ENCODE data around the gene MED1.

MED1 gene

DNA sequence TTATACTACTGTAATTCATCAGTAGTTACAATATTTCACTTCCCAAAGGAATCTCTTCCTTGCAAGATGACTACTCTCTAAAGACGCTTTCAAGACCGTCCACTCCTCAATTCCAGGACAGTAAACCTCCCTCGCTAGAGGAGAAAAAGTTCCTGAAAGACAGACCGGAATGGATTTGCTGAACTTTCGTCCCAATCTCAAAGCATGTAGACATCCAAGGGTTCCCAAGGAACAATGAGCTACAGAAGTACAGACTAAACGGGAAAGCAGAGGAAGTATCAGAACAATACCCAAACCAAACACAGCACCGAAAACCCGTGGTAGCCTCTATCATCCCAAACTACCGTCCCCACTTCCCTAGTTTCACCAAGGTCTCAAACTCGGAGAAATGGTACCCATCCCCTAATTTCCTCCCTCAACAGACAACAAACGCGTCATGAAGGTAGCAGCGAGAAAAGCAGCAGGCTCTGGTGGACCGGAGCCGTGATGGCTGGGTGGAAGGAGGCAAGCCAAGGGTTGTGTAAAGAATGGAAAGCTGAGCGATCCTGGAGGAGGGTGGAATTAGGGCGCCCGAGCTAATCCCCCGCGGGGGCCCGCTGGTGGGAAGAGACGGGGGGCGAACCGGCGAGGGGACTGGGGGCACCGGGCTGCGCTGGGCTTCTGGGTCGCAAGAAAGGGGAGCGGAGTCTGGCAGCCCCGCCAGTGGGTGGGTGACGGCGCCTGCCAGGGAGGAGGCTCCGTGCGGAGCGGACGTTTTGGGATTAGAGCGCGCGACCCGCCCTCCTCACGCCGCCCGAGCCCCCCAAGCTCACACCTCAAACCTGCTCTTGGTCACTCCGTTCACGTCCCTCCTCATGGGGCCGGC, 50.3 kb downstream of the MED1 start:
- Histone ChIP-seq H3K27ac (ENCODE audit: extremely low read depth, low read depth, low read length) (peak overlapping the region; percentile 93), H3K4me1 (ENCODE audit: control insufficient read depth, insufficient read depth, low read length) (peaks cover 17% of the 10 kb centered on the region; the same call in 1 of the 2 replicates), H3K4me3 (ENCODE audit: low read depth, low read length) (peak overlapping the region; percentile 99), H3K36me3 (ENCODE audit: control insufficient read depth in 2 of 2, insufficient read depth in 1 of 2, low read length in 2 of 2) (peaks cover 6 to 10% of the 10 kb centered on the region in 2 experiments), H3K9me3 (ENCODE audit: control insufficient read depth, insufficient read depth, low read depth, low read length) (no peaks in the 10 kb centered on the region)
- ChIA-PET CTCF (interaction anchor here (0.6 to 2.2 kb wide), 9 partner anchors 12 to 736 kb away, joined by 3 to 6 read pairs (median 4); no protein-coding TSS in a partner anchor), POLR2A (interaction anchor here (0.6 to 3.7 kb wide), 17 partner anchors 9 to 510 kb away, joined by 3 to 20 read pairs (median 4); partner anchors contain the start of genes CDK12, MED1 and RPL19)
- TF ChIP-seq, protein P1, sequence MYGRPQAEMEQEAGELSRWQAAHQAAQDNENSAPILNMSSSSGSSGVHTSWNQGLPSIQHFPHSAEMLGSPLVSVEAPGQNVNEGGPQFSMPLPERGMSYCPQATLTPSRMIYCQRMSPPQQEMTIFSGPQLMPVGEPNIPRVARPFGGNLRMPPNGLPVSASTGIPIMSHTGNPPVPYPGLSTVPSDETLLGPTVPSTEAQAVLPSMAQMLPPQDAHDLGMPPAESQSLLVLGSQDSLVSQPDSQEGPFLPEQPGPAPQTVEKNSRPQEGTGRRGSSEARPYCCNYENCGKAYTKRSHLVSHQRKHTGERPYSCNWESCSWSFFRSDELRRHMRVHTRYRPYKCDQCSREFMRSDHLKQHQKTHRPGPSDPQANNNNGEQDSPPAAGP (tag by site-specific recombination; IDR thresholded peaks at IDR 0.05): peak; percentile 22; the same call in 1 of the 2 replicates
- TF ChIP-seq SETDB1 (IDR thresholded peaks at IDR 0.05; ENCODE audit: insufficient read length, low read length): no peak
- no peak for TF ChIP-seq ZNF560 (tag by site-specific recombination; IDR thresholded peaks at IDR 0.05; ENCODE audit: borderline replicate concordance)
- no peak for TF ChIP-seq HOXA7 (CRISPR knock-in tag; IDR thresholded peaks at IDR 0.05; ENCODE audit: borderline replicate concordance)
- TF ChIP-seq ZNF138 (tag by site-specific recombination; IDR thresholded peaks at IDR 0.05; ENCODE audit: borderline replicate concordance): no peak
- TF ChIP-seq, protein P2, sequence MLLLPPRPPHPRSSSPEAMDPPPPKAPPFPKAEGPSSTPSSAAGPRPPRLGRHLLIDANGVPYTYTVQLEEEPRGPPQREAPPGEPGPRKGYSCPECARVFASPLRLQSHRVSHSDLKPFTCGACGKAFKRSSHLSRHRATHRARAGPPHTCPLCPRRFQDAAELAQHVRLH (tag by site-specific recombination; IDR thresholded peaks at IDR 0.05): no peak
- peak; percentile 86 for TF ChIP-seq GLIS2 (tag by site-specific recombination; IDR thresholded peaks at IDR 0.05)
- TF ChIP-seq ZNF114 (tag by site-specific recombination; IDR thresholded peaks at IDR 0.05): no peak
- TF ChIP-seq ZBTB20 (tag by site-specific recombination; IDR thresholded peaks at IDR 0.05): no peak
- 0 out of 2 replicates have a peak, but pooled peaks have one; percentile 14 for TF ChIP-seq YY2 (tag by site-specific recombination; IDR thresholded peaks at IDR 0.05)
- TF ChIP-seq ZNF214 (tag by site-specific recombination; IDR thresholded peaks at IDR 0.05; ENCODE audit: borderline replicate concordance): no peak
- TF ChIP-seq, protein P3, sequence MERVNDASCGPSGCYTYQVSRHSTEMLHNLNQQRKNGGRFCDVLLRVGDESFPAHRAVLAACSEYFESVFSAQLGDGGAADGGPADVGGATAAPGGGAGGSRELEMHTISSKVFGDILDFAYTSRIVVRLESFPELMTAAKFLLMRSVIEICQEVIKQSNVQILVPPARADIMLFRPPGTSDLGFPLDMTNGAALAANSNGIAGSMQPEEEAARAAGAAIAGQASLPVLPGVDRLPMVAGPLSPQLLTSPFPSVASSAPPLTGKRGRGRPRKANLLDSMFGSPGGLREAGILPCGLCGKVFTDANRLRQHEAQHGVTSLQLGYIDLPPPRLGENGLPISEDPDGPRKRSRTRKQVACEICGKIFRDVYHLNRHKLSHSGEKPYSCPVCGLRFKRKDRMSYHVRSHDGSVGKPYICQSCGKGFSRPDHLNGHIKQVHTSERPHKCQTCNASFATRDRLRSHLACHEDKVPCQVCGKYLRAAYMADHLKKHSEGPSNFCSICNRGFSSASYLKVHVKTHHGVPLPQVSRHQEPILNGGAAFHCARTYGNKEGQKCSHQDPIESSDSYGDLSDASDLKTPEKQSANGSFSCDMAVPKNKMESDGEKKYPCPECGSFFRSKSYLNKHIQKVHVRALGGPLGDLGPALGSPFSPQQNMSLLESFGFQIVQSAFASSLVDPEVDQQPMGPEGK (tag by site-specific recombination; IDR thresholded peaks at IDR 0.05): peak; percentile 75
- TF ChIP-seq ZFHX2 (tag by site-specific recombination; conservative IDR thresholded peaks at IDR 0.05): peak; percentile 17; the same call in 1 of the 2 replicates
- TF ChIP-seq ZNF529 (tag by site-specific recombination; IDR thresholded peaks at IDR 0.05; ENCODE audit: insufficient replicate concordance): no peak
- TF ChIP-seq ZNF302 (tag by site-specific recombination; IDR thresholded peaks at IDR 0.05; ENCODE audit: low read depth): no peak
- TF ChIP-seq, protein P4, sequence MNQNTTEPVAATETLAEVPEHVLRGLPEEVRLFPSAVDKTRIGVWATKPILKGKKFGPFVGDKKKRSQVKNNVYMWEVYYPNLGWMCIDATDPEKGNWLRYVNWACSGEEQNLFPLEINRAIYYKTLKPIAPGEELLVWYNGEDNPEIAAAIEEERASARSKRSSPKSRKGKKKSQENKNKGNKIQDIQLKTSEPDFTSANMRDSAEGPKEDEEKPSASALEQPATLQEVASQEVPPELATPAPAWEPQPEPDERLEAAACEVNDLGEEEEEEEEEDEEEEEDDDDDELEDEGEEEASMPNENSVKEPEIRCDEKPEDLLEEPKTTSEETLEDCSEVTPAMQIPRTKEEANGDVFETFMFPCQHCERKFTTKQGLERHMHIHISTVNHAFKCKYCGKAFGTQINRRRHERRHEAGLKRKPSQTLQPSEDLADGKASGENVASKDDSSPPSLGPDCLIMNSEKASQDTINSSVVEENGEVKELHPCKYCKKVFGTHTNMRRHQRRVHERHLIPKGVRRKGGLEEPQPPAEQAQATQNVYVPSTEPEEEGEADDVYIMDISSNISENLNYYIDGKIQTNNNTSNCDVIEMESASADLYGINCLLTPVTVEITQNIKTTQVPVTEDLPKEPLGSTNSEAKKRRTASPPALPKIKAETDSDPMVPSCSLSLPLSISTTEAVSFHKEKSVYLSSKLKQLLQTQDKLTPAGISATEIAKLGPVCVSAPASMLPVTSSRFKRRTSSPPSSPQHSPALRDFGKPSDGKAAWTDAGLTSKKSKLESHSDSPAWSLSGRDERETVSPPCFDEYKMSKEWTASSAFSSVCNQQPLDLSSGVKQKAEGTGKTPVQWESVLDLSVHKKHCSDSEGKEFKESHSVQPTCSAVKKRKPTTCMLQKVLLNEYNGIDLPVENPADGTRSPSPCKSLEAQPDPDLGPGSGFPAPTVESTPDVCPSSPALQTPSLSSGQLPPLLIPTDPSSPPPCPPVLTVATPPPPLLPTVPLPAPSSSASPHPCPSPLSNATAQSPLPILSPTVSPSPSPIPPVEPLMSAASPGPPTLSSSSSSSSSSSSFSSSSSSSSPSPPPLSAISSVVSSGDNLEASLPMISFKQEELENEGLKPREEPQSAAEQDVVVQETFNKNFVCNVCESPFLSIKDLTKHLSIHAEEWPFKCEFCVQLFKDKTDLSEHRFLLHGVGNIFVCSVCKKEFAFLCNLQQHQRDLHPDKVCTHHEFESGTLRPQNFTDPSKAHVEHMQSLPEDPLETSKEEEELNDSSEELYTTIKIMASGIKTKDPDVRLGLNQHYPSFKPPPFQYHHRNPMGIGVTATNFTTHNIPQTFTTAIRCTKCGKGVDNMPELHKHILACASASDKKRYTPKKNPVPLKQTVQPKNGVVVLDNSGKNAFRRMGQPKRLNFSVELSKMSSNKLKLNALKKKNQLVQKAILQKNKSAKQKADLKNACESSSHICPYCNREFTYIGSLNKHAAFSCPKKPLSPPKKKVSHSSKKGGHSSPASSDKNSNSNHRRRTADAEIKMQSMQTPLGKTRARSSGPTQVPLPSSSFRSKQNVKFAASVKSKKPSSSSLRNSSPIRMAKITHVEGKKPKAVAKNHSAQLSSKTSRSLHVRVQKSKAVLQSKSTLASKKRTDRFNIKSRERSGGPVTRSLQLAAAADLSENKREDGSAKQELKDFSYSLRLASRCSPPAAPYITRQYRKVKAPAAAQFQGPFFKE (tag by site-specific recombination; IDR thresholded peaks at IDR 0.05; ENCODE audit: borderline replicate concordance): peak; percentile 78; the same call in 1 of the 2 replicates
- TF ChIP-seq KLF9 (tag by site-specific recombination; IDR thresholded peaks at IDR 0.05; ENCODE audit: low read depth): 0 out of 2 replicates have a peak, but pooled peaks have one; percentile 10
- TF ChIP-seq, protein P5, sequence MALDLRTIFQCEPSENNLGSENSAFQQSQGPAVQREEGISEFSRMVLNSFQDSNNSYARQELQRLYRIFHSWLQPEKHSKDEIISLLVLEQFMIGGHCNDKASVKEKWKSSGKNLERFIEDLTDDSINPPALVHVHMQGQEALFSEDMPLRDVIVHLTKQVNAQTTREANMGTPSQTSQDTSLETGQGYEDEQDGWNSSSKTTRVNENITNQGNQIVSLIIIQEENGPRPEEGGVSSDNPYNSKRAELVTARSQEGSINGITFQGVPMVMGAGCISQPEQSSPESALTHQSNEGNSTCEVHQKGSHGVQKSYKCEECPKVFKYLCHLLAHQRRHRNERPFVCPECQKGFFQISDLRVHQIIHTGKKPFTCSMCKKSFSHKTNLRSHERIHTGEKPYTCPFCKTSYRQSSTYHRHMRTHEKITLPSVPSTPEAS (tag by site-specific recombination; IDR thresholded peaks at IDR 0.05): no peak
- peak; percentile 59 for TF ChIP-seq PRDM1 (tag by site-specific recombination; IDR thresholded peaks at IDR 0.05)
- peak; percentile 43 for TF ChIP-seq ZNF366 (tag by site-specific recombination; conservative IDR thresholded peaks at IDR 0.05)
- TF ChIP-seq ZFP3 (tag by site-specific recombination; IDR thresholded peaks at IDR 0.05; ENCODE audit: low read depth): no peak
- TF ChIP-seq, protein P6, sequence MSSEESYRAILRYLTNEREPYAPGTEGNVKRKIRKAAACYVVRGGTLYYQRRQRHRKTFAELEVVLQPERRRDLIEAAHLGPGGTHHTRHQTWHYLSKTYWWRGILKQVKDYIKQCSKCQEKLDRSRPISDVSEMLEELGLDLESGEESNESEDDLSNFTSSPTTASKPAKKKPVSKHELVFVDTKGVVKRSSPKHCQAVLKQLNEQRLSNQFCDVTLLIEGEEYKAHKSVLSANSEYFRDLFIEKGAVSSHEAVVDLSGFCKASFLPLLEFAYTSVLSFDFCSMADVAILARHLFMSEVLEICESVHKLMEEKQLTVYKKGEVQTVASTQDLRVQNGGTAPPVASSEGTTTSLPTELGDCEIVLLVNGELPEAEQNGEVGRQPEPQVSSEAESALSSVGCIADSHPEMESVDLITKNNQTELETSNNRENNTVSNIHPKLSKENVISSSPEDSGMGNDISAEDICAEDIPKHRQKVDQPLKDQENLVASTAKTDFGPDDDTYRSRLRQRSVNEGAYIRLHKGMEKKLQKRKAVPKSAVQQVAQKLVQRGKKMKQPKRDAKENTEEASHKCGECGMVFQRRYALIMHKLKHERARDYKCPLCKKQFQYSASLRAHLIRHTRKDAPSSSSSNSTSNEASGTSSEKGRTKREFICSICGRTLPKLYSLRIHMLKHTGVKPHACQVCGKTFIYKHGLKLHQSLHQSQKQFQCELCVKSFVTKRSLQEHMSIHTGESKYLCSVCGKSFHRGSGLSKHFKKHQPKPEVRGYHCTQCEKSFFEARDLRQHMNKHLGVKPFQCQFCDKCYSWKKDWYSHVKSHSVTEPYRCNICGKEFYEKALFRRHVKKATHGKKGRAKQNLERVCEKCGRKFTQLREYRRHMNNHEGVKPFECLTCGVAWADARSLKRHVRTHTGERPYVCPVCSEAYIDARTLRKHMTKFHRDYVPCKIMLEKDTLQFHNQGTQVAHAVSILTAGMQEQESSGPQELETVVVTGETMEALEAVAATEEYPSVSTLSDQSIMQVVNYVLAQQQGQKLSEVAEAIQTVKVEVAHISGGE (tag by site-specific recombination; conservative IDR thresholded peaks at IDR 0.05; ENCODE audit: low read depth): no peak

All from HEK293 (cell line).